ENCODE data around the gene SPATA22.

GRCh38 chr17:3448059-3448665, 23.5 kb downstream of the SPATA22 start:
- TF ChIP-seq TEAD4 (IDR thresholded peaks at IDR 0.05; ENCODE audit: borderline replicate concordance, insufficient read depth) (no peak), REST (IDR thresholded peaks at IDR 0.05; ENCODE audit: low read depth, low read length) (no peak), EP300 (IDR thresholded peaks at IDR 0.05; ENCODE audit: borderline replicate concordance in 1 of 2, low read depth in 1 of 2, low read length in 1 of 2) (no peak), CTCF (IDR thresholded peaks at IDR 0.05) (no peak)
